Gastrocnemius medialis (tissue), 4 donors: ENCODE data around the gene DCHS2.

Experiments used
- POLR2A ChIP-seq, 2 donors: fragments of 450-650 bp; IDR thresholded peaks; one replicate each; pipeline ENCODE4 v1.6.1; 2017; ENCODE audit warnings: antibody characterized with exemption in 2 of 2, mild to moderate bottlenecking in 2 of 2, moderate library complexity in 2 of 2
- TF ChIP-seq, protein P1 (sequence below), 5 experiments: fragments of 450-650 bp in 3 of 5; fragments of 200-600 bp in 2 of 5; sonication (generic) in 2 of 5; IDR thresholded peaks in 4 of 5; conservative IDR thresholded peaks in 1 of 5; 1 replicate in 4 of 5; 2 replicates in 1 of 5; pipeline ENCODE4 v1.5.1; 2016 to 2019; ENCODE audit warnings: antibody characterized with exemption in 5 of 5, mild to moderate bottlenecking in 3 of 5, moderate library complexity in 3 of 5

DNA sequence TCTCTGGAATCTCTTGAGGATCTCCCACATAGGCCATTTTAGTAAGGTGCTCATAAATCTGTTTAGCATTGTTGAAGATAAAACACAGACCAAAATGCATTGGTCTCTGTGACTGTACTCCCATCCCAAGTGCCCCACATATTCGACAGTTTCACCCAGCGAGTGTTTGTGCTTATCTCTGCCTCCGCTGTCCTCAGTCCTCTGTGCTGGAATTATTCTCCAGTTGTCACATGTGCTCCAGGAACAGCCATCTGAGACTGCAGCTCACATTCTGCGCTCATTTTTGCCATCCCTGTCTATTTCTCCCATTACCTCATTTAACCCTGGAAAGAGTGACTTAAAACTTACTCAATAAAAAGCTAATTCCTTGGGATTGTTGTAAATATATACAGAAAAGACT is 27.6 kb upstream of the DCHS2 start:
- TF ChIP-seq POLR2A (IDR thresholded peaks at IDR 0.05), result no peak
- TF ChIP-seq, protein P1, sequence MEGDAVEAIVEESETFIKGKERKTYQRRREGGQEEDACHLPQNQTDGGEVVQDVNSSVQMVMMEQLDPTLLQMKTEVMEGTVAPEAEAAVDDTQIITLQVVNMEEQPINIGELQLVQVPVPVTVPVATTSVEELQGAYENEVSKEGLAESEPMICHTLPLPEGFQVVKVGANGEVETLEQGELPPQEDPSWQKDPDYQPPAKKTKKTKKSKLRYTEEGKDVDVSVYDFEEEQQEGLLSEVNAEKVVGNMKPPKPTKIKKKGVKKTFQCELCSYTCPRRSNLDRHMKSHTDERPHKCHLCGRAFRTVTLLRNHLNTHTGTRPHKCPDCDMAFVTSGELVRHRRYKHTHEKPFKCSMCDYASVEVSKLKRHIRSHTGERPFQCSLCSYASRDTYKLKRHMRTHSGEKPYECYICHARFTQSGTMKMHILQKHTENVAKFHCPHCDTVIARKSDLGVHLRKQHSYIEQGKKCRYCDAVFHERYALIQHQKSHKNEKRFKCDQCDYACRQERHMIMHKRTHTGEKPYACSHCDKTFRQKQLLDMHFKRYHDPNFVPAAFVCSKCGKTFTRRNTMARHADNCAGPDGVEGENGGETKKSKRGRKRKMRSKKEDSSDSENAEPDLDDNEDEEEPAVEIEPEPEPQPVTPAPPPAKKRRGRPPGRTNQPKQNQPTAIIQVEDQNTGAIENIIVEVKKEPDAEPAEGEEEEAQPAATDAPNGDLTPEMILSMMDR (IDR thresholded peaks at IDR 0.05 in 4 of 5, conservative IDR thresholded peaks at IDR 0.05 in 1 of 5), result no peak
